Endothelial cell of umbilical vein (primary cell): Measurements from ENCODE around the gene SLC5A6. TPM values are rescaled to one million over a fixed set of nuclear protein-coding genes. Genes with fewer than 3 reads are reported as not detected.

Experiments
- BruUV-seq: library from RNA; stranded (reverse); fragments of 400-500 nt; replicated peaks from 2 replicates; lab custom pipeline; 2021; lab: Mats Ljungman, UMichigan
- CTCF ChIA-PET: fragments of 300-600, 350-600 bp; sonication (Branson Sonifier 250); formaldehyde crosslinking; loops from one replicate; lab custom pipeline; 2021; ENCODE audit warnings: antibody characterized with exemption, inconsistent platforms; lab: Charles Lee
- POLR2A ChIA-PET: fragments of 300-600, 350-600 bp; sonication (Branson Sonifier 250); formaldehyde crosslinking; loops from one replicate; lab custom pipeline; 2021; ENCODE audit warnings: antibody characterized with exemption, inconsistent platforms; lab: Charles Lee
- DNase-seq: peaks from one replicate; pipeline ENCODE4 v3.0.0-alpha.2; 2011; ENCODE audit warnings: low read depth, low spot score
- FAIRE-seq: peaks from 2 replicates; lab custom pipeline; 2011; peaks lifted over from hg19 to GRCh38; lab: Jason Lieb, UNC
- H2AFZ ChIP-seq: 2 replicates; pipeline ENCODE4 v1.6.0; 2012; ENCODE audit warnings: low read depth, low read length, control low read depth, inconsistent platforms
- H3K27ac ChIP-seq: 2 replicates; pipeline ENCODE4 v1.5.1; 2011; ENCODE audit warnings: low read depth, mild to moderate bottlenecking, control low read depth, low read length, moderate library complexity; ENCODE audit not compliant: insufficient read depth
- H3K27me3 ChIP-seq, 2 experiments: 2 replicates each; pipeline versions ENCODE4 v1.6.0 to v1.6.1; 2011; ENCODE audit warnings: low read length in 2 of 2, mixed read lengths in 1 of 2; ENCODE audit not compliant: control insufficient read depth in 2 of 2, insufficient read depth in 2 of 2
- H3K36me3 ChIP-seq, 2 experiments: 2 replicates in 1 of 2; 3 replicates in 1 of 2; pipeline ENCODE4 v1.5.1; 2011; ENCODE audit warnings: low read length in 2 of 2, mild to moderate bottlenecking in 1 of 2, moderate library complexity in 1 of 2; ENCODE audit not compliant: control insufficient read depth in 2 of 2, insufficient read depth in 2 of 2; ENCODE audit errors: extremely low read depth in 1 of 2
- H3K4me1 ChIP-seq: 3 replicates; pipeline ENCODE4 v1.5.1; 2011; ENCODE audit warnings: mild to moderate bottlenecking, low read length; ENCODE audit not compliant: control insufficient read depth, insufficient read depth; ENCODE audit errors: extremely low read depth
- H3K4me2 ChIP-seq: 2 replicates; pipeline ENCODE4 v1.6.1; 2011; ENCODE audit warnings: low read length, control low read depth, mixed read lengths; ENCODE audit not compliant: insufficient read depth
- H3K4me3 ChIP-seq, 3 experiments: fragments of 200-600 bp in 1 of 3; sonication (generic), shearing (Covaris generic) in 1 of 3; replicated peaks in 1 of 3; 2 replicates each; pipeline ENCODE4 v1.5.1; 2011 to 2016; ENCODE audit warnings: control low read depth in 3 of 3, low read length in 3 of 3, mild to moderate bottlenecking in 2 of 3, inconsistent platforms in 1 of 3, low read depth in 1 of 3, moderate library complexity in 1 of 3; ENCODE audit not compliant: insufficient read depth in 1 of 3
- H3K79me2 ChIP-seq: 2 replicates; pipeline ENCODE4 v1.6.0; 2012; ENCODE audit warnings: low read length, inconsistent platforms; ENCODE audit not compliant: control insufficient read depth, insufficient read depth
- H3K9ac ChIP-seq: replicated peaks from 2 replicates; pipeline ENCODE3; 2011; ENCODE audit warnings: low read length, control low read depth; ENCODE audit not compliant: insufficient read depth; ENCODE audit errors: extremely low read depth
- H3K9me1 ChIP-seq: replicated peaks from 3 replicates; pipeline ENCODE4 v1.6.0; 2011; ENCODE audit warnings: mild to moderate bottlenecking, low read length; ENCODE audit not compliant: control insufficient read depth, insufficient read depth; ENCODE audit errors: extremely low read depth
- H3K9me3 ChIP-seq: replicated peaks from 2 replicates; pipeline ENCODE4 v1.5.1; 2012; ENCODE audit warnings: low read length, inconsistent platforms; ENCODE audit not compliant: control insufficient read depth, insufficient read depth
- H4K20me1 ChIP-seq: replicated peaks from 2 replicates; pipeline ENCODE3; 2011; ENCODE audit warnings: mild to moderate bottlenecking, low read length; ENCODE audit not compliant: control insufficient read depth, insufficient read depth; ENCODE audit errors: extremely low read depth
- CTCF ChIP-seq, 2 donors: IDR thresholded peaks; 1 replicate in 1 of 2; 2 replicates in 1 of 2; pipeline ENCODE4 v1.5.1; 2011; ENCODE audit warnings: low read length in 2 of 2, mild to moderate bottlenecking in 2 of 2, moderate library complexity in 2 of 2, control low read depth in 1 of 2, inconsistent platforms in 1 of 2, low read depth in 1 of 2; ENCODE audit not compliant: insufficient read depth in 1 of 2; ENCODE audit errors: extremely low read depth in 1 of 2
- EZH2 ChIP-seq: IDR thresholded peaks from 2 replicates; pipeline ENCODE4 v1.6.1; 2012; ENCODE audit warnings: borderline replicate concordance, low read depth, mild to moderate bottlenecking, moderate library complexity, low read length, inconsistent platforms; ENCODE audit not compliant: severe bottlenecking
- FOS ChIP-seq: IDR thresholded peaks from 2 replicates; pipeline ENCODE4 v1.6.1; 2011; ENCODE audit warnings: mild to moderate bottlenecking, low read length, moderate library complexity, borderline replicate concordance; ENCODE audit not compliant: insufficient read depth
- GATA2 ChIP-seq: IDR thresholded peaks from 2 replicates; pipeline ENCODE4 v1.7.0; 2011; ENCODE audit warnings: low read depth, mild to moderate bottlenecking, moderate library complexity, mixed read lengths, low read length; ENCODE audit not compliant: insufficient read length, insufficient read depth
- JUN ChIP-seq: IDR thresholded peaks from 2 replicates; pipeline ENCODE4 v1.6.1; 2011; ENCODE audit warnings: borderline replicate concordance, low read depth; ENCODE audit not compliant: insufficient read length, insufficient read depth
- MYC ChIP-seq: IDR thresholded peaks from one replicate; pipeline ENCODE4 v1.6.1; 2011; ENCODE audit warnings: mild to moderate bottlenecking, low read depth, low read length
- POLR2A ChIP-seq: IDR thresholded peaks from 2 replicates; pipeline ENCODE4 v1.6.1; 2012; ENCODE audit warnings: low read depth, mild to moderate bottlenecking, control low read depth, low read length
- POLR2AphosphoS5 ChIP-seq: IDR thresholded peaks from 2 replicates; pipeline ENCODE4 v1.6.1; 2012; ENCODE audit warnings: low read depth, mild to moderate bottlenecking, control low read depth, low read length, moderate library complexity; ENCODE audit not compliant: insufficient read depth
- dilution Hi-C: fragments of 300-500 bp; cut with MboI; formaldehyde crosslinking; loops from one replicate; pipeline ENCODE4 v1.15.0; 2019; ENCODE audit warnings: low sequenced_read_pairs; ENCODE audit not compliant: extremely low pct_ligation_motif_present
- intact Hi-C: fragments of 100-400 bp; cut with micrococcal nuclease; formaldehyde crosslinking; loops from one replicate; pipeline ENCODE4 v1.10.0; 2022
- polyA plus RNA-seq, 4 experiments: library from polyadenylated mRNA; depleted of rRNA in 3 of 4; stranded (reverse) in 3 of 4; unstranded in 1 of 4; fragments of >200 nt; gene quantifications; 2 replicates each; pipeline versions ENCODE4 v1.2.1 to v1.2.3, GENCODE V29; 2011 to 2012; ENCODE audit warnings: missing spikeins in 1 of 4
- total RNA-seq: library from RNA; stranded (reverse); gene quantifications from 2 replicates; pipeline ENCODE4 v1.2.3, GENCODE V29; 2021
- TF ChIP-seq, protein P1 (sequence below): IDR thresholded peaks from 2 replicates; pipeline ENCODE4 v1.6.1; 2011; ENCODE audit not compliant: insufficient read depth, insufficient read length

SLC5A6 gene
- total and polyA plus RNA-seq, 2 donors (not counting 3 experiments of a cell fraction or from before 2014, with no cell fraction given): 52.0 to 92.5 TPM

GRCh38 chr2:27258051-27258450 lies 46.0 kb upstream of the SLC5A6 start:
- no TSS peak for BruUV-seq
- H3K9ac ChIP-seq: no peak overlapping the region
- ChIA-PET CTCF (interaction anchor here (1.4 kb wide), 1 partner anchor 31 kb away, joined by 3 read pairs; no protein-coding TSS in a partner anchor), POLR2A (no interaction called here)
- no peaks in the 10 kb centered on the region for H3K9me1 ChIP-seq
- H2AFZ ChIP-seq: no peak overlapping the region
- peaks cover 15% of the 10 kb centered on the region for H3K4me1 ChIP-seq
- no peak overlapping the region for H3K4me3 ChIP-seq
- no peaks in the 10 kb centered on the region for H3K9me3 ChIP-seq
- H3K27ac ChIP-seq: no peak overlapping the region
- H3K79me2 ChIP-seq: no peaks in the 10 kb centered on the region
- H4K20me1 ChIP-seq: no peaks in the 10 kb centered on the region
- TF ChIP-seq JUN: no peak
- no peak for TF ChIP-seq CTCF (IDR thresholded peaks at IDR 0.05; ENCODE audit: extremely low read depth in 1 of 2, insufficient read depth in 1 of 2, low read depth in 1 of 2, low read length in 2 of 2)
- TF ChIP-seq GATA2: no peak
- TF ChIP-seq, protein P1, sequence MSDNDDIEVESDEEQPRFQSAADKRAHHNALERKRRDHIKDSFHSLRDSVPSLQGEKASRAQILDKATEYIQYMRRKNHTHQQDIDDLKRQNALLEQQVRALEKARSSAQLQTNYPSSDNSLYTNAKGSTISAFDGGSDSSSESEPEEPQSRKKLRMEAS: no peak
- TF ChIP-seq EZH2: no peak
- TF ChIP-seq FOS: no peak
- no peak for TF ChIP-seq POLR2A
- no peak for TF ChIP-seq POLR2AphosphoS5
- no peak for TF ChIP-seq MYC
- intact Hi-C loops (no loop called here), dilution Hi-C loops (no loop called here)
- H3K4me2 ChIP-seq: no peak overlapping the region
- H3K27me3 ChIP-seq: peaks cover 8 to 22% of the 10 kb centered on the region in 2 experiments
- DNase-seq (no peak), FAIRE-seq (no peak)
- H3K36me3 ChIP-seq: peaks cover 0 to 15% of the 10 kb centered on the region in 2 experiments
